ENCODE results near the gene THAP4. TPM values are rescaled to one million over a fixed set of nuclear protein-coding genes. Genes with fewer than 3 reads are reported as not detected.

The THAP4 gene
- total RNA-seq, 1 donor from 2014 or later, result 40.9 TPM

GRCh38 chr2:241660593-241661213 lies 23.7 kb upstream of the THAP4 start:
- Mint-ChIP-seq H3K9me3 (ENCODE audit: low read depth) (no peaks in the 10 kb centered on the region), H3K4me1 (ENCODE audit: low read depth) (peaks cover 9% of the 10 kb centered on the region), H3K4me3 (ENCODE audit: unreplicated experiment) (no peak overlapping the region), H3K27ac (ENCODE audit: unreplicated experiment) (no peak overlapping the region), H3K27me3 (ENCODE audit: low read depth) (no peaks in the 10 kb centered on the region), H3K36me3 (ENCODE audit: low read depth) (peaks cover 26% of the 10 kb centered on the region)
- DNase-seq (ENCODE audit: low spot score), result no peak
- no peak for TF ChIP-seq CTCF (IDR thresholded peaks at IDR 0.05)

GRCh38 chr2:241659150-241659739 lies 22.3 kb upstream of the THAP4 start:
- H3K4me3 Mint-ChIP-seq (ENCODE audit: unreplicated experiment), result no peak overlapping the region
- no peaks in the 10 kb centered on the region for H3K27me3 Mint-ChIP-seq (ENCODE audit: low read depth)
- H3K36me3 Mint-ChIP-seq (ENCODE audit: low read depth), result peaks cover 30% of the 10 kb centered on the region
- peak overlapping the region; percentile 32 for H3K27ac Mint-ChIP-seq (ENCODE audit: unreplicated experiment)
- DNase-seq (ENCODE audit: low spot score), result no peak
- H3K4me1 Mint-ChIP-seq (ENCODE audit: low read depth), result no peaks in the 10 kb centered on the region
- peak; percentile 85 for TF ChIP-seq CTCF (IDR thresholded peaks at IDR 0.05)
- no peaks in the 10 kb centered on the region for H3K9me3 Mint-ChIP-seq (ENCODE audit: low read depth)

- H3K9me3 Mint-ChIP-seq (ENCODE audit: low read depth), result no peaks in the 10 kb centered on the region
- no peak overlapping the region for H3K4me3 Mint-ChIP-seq (ENCODE audit: unreplicated experiment)
- TF ChIP-seq CTCF (IDR thresholded peaks at IDR 0.05), result no peak
- H3K4me1 Mint-ChIP-seq (ENCODE audit: low read depth), result no peaks in the 10 kb centered on the region
- no peak for DNase-seq (ENCODE audit: low spot score)
- H3K27ac Mint-ChIP-seq (ENCODE audit: unreplicated experiment), result no peak overlapping the region
- no peaks in the 10 kb centered on the region for H3K27me3 Mint-ChIP-seq (ENCODE audit: low read depth)
- H3K36me3 Mint-ChIP-seq (ENCODE audit: low read depth), result peaks cover 30% of the 10 kb centered on the region
Observed at GRCh38 chr2:241658296-241658695, 21.3 kb upstream of the THAP4 start.

- no peak for DNase-seq (ENCODE audit: low spot score)
- H3K4me1 Mint-ChIP-seq (ENCODE audit: low read depth), result no peaks in the 10 kb centered on the region
- no peaks in the 10 kb centered on the region for H3K27me3 Mint-ChIP-seq (ENCODE audit: low read depth)
- H3K36me3 Mint-ChIP-seq (ENCODE audit: low read depth), result peaks cover 30% of the 10 kb centered on the region
- no peak for TF ChIP-seq CTCF (IDR thresholded peaks at IDR 0.05)
- no peak overlapping the region for H3K4me3 Mint-ChIP-seq (ENCODE audit: unreplicated experiment)
- no peaks in the 10 kb centered on the region for H3K9me3 Mint-ChIP-seq (ENCODE audit: low read depth)
- H3K27ac Mint-ChIP-seq (ENCODE audit: unreplicated experiment), result peak overlapping the region; percentile 74
Observed at GRCh38 chr2:241657786-241658254, 20.9 kb upstream of the THAP4 start.

- Mint-ChIP-seq H3K27me3 (ENCODE audit: low read depth) (no peaks in the 10 kb centered on the region), H3K27ac (ENCODE audit: unreplicated experiment) (no peak overlapping the region)
- no peak for TF ChIP-seq CTCF (IDR thresholded peaks at IDR 0.05)
Observed at GRCh38 chr2:241656190-241656741, 19.3 kb upstream of the THAP4 start.

More at GRCh38 chr2:241656190-241656741, 19.3 kb upstream of the THAP4 start:
- peaks cover 36% of the 10 kb centered on the region for H3K36me3 Mint-ChIP-seq (ENCODE audit: low read depth)
- no peak overlapping the region for H3K4me3 Mint-ChIP-seq (ENCODE audit: unreplicated experiment)
- H3K9me3 Mint-ChIP-seq (ENCODE audit: low read depth), result no peaks in the 10 kb centered on the region
- no peaks in the 10 kb centered on the region for H3K4me1 Mint-ChIP-seq (ENCODE audit: low read depth)
- no peak for DNase-seq (ENCODE audit: low spot score)
